ENCODE data around the gene SLC12A6. TPM values are rescaled to one million over a fixed set of nuclear protein-coding genes. Genes with fewer than 3 reads are reported as not detected.
A peak's percentile ranks its signal among the peaks of the same experiment; 100 is the strongest.
"Not testable (repeated sequence)": the region's sequence is repeated elsewhere in the genome, so short reads cannot be mapped to it uniquely, and the experiment has no call there.

The SLC12A6 gene
- 10 to 100 TPM; 40.5 to 46.0 TPM for total RNA-seq
- polyA plus RNA-seq, result 10 to 100 TPM; 14.8 to 20.0 TPM
- long read RNA-seq, donor 1, partial matches to known transcripts, result 4 of 11 reads
- long read RNA-seq, donor 1, other reads (novel, unspliced or antisense), result 6 of 11 reads
- long read RNA-seq, donor 2, full-length matches to known transcripts, result 1 of 18 reads
- long read RNA-seq, donor 2, partial matches to known transcripts, result 3 of 18 reads
- long read RNA-seq, donor 2, other reads (novel, unspliced or antisense), result 14 of 18 reads

DNA sequence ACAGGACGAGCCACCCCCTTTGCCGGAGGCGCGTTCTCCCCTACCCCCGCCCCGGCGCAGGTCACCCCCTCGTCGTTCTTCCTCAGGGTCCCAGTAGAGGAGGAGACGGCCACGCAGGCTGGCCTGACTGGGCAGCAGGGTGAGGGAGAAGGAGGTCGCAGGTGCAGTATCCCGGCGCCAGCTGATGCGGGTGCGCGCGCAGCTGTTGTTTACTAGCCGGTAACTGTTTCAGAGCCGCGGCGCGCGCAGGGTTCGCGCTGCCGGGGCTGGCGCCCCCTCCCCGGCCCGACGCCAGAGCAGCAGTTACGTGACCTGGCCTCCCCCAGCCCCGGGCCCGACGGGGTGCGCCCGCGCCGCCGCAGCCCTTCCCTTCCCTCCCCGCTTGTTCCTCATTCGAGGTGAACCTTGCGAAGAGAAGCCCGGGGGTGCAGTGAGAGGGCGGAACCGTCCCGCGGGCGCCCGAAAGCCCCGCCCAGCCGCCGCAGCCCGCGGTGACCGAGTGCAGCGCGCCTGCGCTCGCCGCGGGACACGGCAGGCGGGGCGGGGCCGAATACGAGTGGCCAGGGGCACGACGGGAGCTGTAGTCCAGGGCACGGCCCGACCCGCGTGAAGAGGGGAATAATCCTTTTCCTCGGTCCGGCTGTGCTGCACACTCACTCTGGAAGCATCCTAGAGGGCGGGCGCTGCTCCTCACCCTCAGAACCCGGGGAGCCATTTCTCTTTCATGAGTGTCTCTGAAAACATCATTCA, at the start of gene SLC12A6:
Gene SLC12A6 (minus strand): TSS at position 225 of the 750 bp plus-strand sequence. CDS start 1,101 bp downstream, outside the sequence.
- 0 to 1% methylated on average over 62 to 78 of the region's 78 CpGs for WGBS, 2 donors
- Histone ChIP-seq H3K4me3 (ENCODE audit: low read length in 2 of 2) (peak within 1 kb of the TSS; percentile 71 to 84), H3K9me3 (ENCODE audit: control insufficient read depth, low read length) (no peaks in the 10 kb centered on the region), H3K36me3 (ENCODE audit: control insufficient read depth in 1 of 2, insufficient read depth in 2 of 2, low read length in 1 of 2) (peaks cover 0 to 1% of the 10 kb centered on the region in 2 donors), H3K27ac (ENCODE audit: low read depth in 1 of 2, low read length in 2 of 2) (peak within 1 kb of the TSS in 1 of 2 donors; percentile 60), H3K4me1 (ENCODE audit: control insufficient read depth in 1 of 2, insufficient read depth in 2 of 2, low read length in 2 of 2) (no peaks in the 10 kb centered on the region), H3K27me3 (ENCODE audit: control insufficient read depth in 1 of 2, insufficient read depth in 2 of 2, low read length in 1 of 2) (no peaks in the 10 kb centered on the region)
- peak; percentile 95 to 97 for DNase-seq
- intact Hi-C loops (cut with DNase I), result loop anchor here in 1 of 2 donors (5.0 kb wide), 2 partner anchors 60 to 80 kb away; no protein-coding TSS in a partner anchor
- ATAC-seq (ENCODE audit: low FRiP score), result peak; percentile 96

DNA sequence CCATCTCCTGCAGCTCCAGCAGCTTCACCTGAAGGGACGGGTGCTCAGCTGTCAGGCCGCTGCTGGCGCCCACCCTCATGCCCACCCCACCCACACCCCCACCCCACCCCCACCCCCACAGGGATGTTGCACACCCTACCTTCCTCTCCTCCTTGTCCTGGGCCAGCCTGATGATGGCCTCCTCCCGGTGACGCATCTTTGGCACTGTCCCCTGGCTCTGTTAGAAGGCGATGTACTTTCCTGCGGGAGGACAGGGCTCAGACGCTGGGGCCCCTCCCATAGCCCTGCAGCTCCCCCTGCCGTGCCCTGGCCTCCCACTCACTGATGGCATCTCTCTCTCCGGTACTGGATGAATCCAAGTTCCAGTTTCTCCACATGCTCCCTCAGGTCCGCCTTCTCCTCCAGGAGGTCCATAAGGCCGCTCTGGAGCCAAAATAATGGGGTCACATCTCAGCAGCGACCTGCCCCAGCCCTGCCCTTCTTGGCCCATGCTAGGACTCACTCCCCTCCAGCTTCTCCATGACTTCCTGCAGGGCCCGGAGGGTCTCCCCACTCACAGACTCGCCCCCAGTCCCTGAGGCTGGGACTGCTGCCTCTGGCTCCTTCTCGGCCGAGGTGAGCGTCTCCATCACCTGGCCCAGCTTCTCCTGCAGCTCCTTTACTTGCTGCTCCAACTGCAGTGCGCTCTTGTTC, 44.4 kb upstream of the SLC12A6 start:
- WGBS, 2 donors, result no CpG with 5 or more reads among the region's 19 CpGs
- ATAC-seq (ENCODE audit: low FRiP score), result not testable (repeated sequence)

DNA sequence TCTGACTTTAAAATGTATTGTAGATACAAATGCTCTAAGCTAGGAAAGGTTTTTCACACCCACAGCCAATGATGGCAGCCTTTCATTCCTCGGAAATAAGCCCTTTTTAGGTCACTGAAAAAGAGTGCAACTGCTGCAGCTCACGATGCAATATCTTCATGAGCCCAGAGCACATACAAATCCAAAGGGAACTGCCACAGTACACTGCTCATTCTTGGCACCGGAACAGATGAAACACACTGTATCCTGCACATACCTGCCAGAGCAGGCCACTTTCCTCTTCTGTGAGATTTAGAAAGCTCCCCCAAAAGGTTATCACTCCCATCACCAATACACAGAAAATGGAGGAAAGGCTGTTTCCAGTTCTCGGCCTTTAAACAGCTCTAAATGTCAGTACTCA, 42.9 kb upstream of the SLC12A6 start:
- H3K36me3 ChIP-seq (ENCODE audit: control insufficient read depth in 1 of 2, insufficient read depth in 2 of 2, low read length in 1 of 2); H3K27me3 ChIP-seq (ENCODE audit: control insufficient read depth in 1 of 2, insufficient read depth in 2 of 2, low read length in 1 of 2); DNase-seq; ATAC-seq (ENCODE audit: low FRiP score); H3K27ac ChIP-seq (ENCODE audit: low read depth in 1 of 2, low read length in 2 of 2); H3K4me3 ChIP-seq (ENCODE audit: low read length in 2 of 2); H3K9me3 ChIP-seq (ENCODE audit: control insufficient read depth, low read length); intact Hi-C loops (cut with DNase I); H3K4me1 ChIP-seq (ENCODE audit: control insufficient read depth in 1 of 2, insufficient read depth in 2 of 2, low read length in 2 of 2): not testable (repeated sequence)
- 62 to 74% methylated on average over 4 of the region's 4 CpGs for WGBS, 2 donors

More for the DNA sequence above, 44.4 kb upstream of the SLC12A6 start:
- H3K9me3 ChIP-seq (ENCODE audit: control insufficient read depth, low read length); intact Hi-C loops (cut with DNase I); H3K27me3 ChIP-seq (ENCODE audit: control insufficient read depth in 1 of 2, insufficient read depth in 2 of 2, low read length in 1 of 2); DNase-seq; H3K4me1 ChIP-seq (ENCODE audit: control insufficient read depth in 1 of 2, insufficient read depth in 2 of 2, low read length in 2 of 2); H3K4me3 ChIP-seq (ENCODE audit: low read length in 2 of 2); H3K27ac ChIP-seq (ENCODE audit: low read depth in 1 of 2, low read length in 2 of 2); H3K36me3 ChIP-seq (ENCODE audit: control insufficient read depth in 1 of 2, insufficient read depth in 2 of 2, low read length in 1 of 2): not testable (repeated sequence)

DNA sequence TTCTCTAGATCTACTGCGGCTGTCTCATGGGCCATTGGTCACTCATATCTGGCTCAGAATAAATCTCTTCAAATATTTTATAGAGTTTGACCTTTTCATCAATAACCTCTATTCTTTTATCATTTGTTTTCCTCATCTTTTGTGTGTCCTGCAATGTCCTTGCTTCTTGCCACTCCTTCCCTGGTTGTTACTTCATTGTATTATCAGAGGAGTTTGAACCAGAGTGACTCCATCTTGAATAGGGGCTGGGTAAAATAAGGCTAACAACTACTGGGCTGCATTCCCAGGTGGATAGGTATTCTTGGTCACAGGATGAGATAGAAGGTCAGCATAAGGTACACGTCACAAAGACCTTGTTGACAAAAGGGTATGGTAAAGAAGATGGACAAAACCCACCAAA, 39.3 kb upstream of the SLC12A6 start:
- intact Hi-C loops (cut with DNase I), result no loop called here
- no peaks in the 10 kb centered on the region for H3K36me3 ChIP-seq (ENCODE audit: control insufficient read depth in 1 of 2, insufficient read depth in 2 of 2, low read length in 1 of 2)
- H3K4me1 ChIP-seq (ENCODE audit: control insufficient read depth in 1 of 2, insufficient read depth in 2 of 2, low read length in 2 of 2), result no peaks in the 10 kb centered on the region
- 96 to 100% methylated on average over 2 of the region's 2 CpGs for WGBS, 2 donors
- no peak overlapping the region for H3K27ac ChIP-seq (ENCODE audit: low read depth in 1 of 2, low read length in 2 of 2)
- no peak for ATAC-seq (ENCODE audit: low FRiP score)
- no peaks in the 10 kb centered on the region for H3K27me3 ChIP-seq (ENCODE audit: control insufficient read depth in 1 of 2, insufficient read depth in 2 of 2, low read length in 1 of 2)
- no peaks in the 10 kb centered on the region for H3K9me3 ChIP-seq (ENCODE audit: control insufficient read depth, low read length)
- no peak for DNase-seq
- H3K4me3 ChIP-seq (ENCODE audit: low read length in 2 of 2), result no peak overlapping the region

DNA sequence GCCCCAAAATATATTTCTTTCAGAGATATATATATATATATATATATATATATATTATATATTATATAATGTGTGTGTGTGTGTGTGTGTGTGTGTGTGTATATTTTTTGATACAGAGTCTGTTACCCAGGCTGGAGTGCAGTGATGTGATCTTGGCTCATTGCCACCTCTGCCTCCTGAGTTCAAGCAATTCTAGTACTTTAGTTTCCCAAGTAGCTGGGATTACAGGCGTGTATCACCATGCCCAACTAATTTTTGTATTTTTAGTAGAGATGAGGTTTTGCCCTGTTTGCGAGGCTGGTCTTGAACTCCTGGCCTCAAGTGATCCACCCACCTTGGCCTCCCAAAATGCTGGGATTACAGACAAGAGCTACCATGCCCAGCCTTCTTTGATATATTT, 38.0 kb upstream of the SLC12A6 start:
- WGBS, 2 donors, result 95 to 97% methylated on average over 2 of the region's 2 CpGs
- H3K4me1 ChIP-seq (ENCODE audit: control insufficient read depth in 1 of 2, insufficient read depth in 2 of 2, low read length in 2 of 2); H3K4me3 ChIP-seq (ENCODE audit: low read length in 2 of 2); H3K27ac ChIP-seq (ENCODE audit: low read depth in 1 of 2, low read length in 2 of 2); DNase-seq; H3K9me3 ChIP-seq (ENCODE audit: control insufficient read depth, low read length); H3K36me3 ChIP-seq (ENCODE audit: control insufficient read depth in 1 of 2, insufficient read depth in 2 of 2, low read length in 1 of 2); ATAC-seq (ENCODE audit: low FRiP score); intact Hi-C loops (cut with DNase I); H3K27me3 ChIP-seq (ENCODE audit: control insufficient read depth in 1 of 2, insufficient read depth in 2 of 2, low read length in 1 of 2): not testable (repeated sequence)

DNA sequence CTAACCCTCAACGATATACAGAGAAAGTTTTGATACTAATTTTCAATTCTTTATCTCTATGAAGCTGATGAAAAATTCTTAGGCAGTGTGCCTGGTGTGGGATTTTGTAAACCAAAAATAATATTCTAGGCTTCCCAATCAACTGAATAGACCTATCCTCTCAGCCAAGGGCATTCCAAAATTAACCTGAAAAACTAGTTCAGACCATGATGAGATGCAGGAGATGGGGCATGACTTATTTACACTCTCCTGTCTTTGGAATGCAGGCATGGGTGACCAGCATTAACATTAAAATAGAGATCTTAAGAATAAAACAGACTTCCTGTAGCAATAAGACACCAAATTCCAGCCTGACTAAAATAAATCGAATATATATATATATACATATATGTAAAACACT, 37.2 kb upstream of the SLC12A6 start:
- Histone ChIP-seq H3K4me3 (ENCODE audit: low read length in 2 of 2) (no peak overlapping the region), H3K4me1 (ENCODE audit: control insufficient read depth in 1 of 2, insufficient read depth in 2 of 2, low read length in 2 of 2) (no peaks in the 10 kb centered on the region), H3K27ac (ENCODE audit: low read depth in 1 of 2, low read length in 2 of 2) (no peak overlapping the region), H3K36me3 (ENCODE audit: control insufficient read depth in 1 of 2, insufficient read depth in 2 of 2, low read length in 1 of 2) (no peaks in the 10 kb centered on the region), H3K9me3 (ENCODE audit: control insufficient read depth, low read length) (no peaks in the 10 kb centered on the region), H3K27me3 (ENCODE audit: control insufficient read depth in 1 of 2, insufficient read depth in 2 of 2, low read length in 1 of 2) (no peaks in the 10 kb centered on the region)
- WGBS, 2 donors, result 44 to 60% methylated on average over 2 of the region's 2 CpGs
- ATAC-seq (ENCODE audit: low FRiP score), result no peak
- intact Hi-C loops (cut with DNase I), result no loop called here
- no peak for DNase-seq

DNA sequence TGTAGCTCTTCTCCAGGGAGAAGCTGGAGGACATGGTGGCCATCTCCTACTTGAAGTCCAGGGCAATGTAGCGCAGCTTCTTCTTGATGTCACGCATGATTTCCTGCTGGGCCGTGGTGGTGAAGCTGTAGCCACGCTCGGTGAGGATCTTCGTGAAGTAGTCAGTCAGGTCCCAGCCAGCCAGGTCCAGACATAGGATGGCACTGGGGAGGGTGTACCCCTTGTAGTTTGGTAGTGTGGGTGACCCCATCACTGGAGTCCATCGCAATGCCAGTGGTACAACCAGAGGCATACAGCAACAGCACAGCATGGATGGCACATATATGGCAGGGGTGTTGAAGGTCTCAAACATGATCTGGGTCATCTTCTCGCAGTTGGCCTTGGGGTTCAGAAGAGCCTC, 36.4 kb upstream of the SLC12A6 start:
- H3K9me3 ChIP-seq (ENCODE audit: control insufficient read depth, low read length), result no peaks in the 10 kb centered on the region
- H3K4me3 ChIP-seq (ENCODE audit: low read length in 2 of 2), result no peak overlapping the region
- H3K4me1 ChIP-seq (ENCODE audit: control insufficient read depth in 1 of 2, insufficient read depth in 2 of 2, low read length in 2 of 2), result no peaks in the 10 kb centered on the region
- DNase-seq (no peak), ATAC-seq (ENCODE audit: low FRiP score) (no peak)
- WGBS, 2 donors, result 89 to 98% methylated on average over 8 of the region's 8 CpGs
- no peaks in the 10 kb centered on the region for H3K27me3 ChIP-seq (ENCODE audit: control insufficient read depth in 1 of 2, insufficient read depth in 2 of 2, low read length in 1 of 2)
- H3K27ac ChIP-seq (ENCODE audit: low read depth in 1 of 2, low read length in 2 of 2), result no peak overlapping the region
- intact Hi-C loops (cut with DNase I), result no loop called here
- no peaks in the 10 kb centered on the region for H3K36me3 ChIP-seq (ENCODE audit: control insufficient read depth in 1 of 2, insufficient read depth in 2 of 2, low read length in 1 of 2)

DNA sequence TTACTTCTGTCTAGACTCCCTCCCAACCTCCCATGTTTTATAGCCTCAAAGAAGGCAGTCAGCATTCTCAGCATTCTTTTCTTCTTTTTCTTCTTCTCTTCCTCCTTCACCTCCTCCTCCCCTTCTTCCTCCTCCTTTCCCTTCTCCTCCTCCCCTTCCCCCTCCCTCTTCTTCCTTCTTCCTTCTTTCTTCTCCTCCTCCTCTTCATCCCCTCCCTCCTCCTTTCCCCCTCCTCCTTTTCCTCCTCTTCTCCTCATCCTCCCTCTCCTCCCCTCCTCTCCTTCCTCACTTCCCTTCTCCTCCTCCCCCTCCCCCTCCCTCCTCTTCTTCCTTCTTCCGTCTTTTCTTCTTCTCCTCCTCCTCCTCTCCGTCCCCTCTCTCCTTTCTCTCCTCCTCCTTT, 33.1 kb upstream of the SLC12A6 start:
- Histone ChIP-seq H3K9me3 (ENCODE audit: control insufficient read depth, low read length) (no peaks in the 10 kb centered on the region), H3K4me3 (ENCODE audit: low read length in 2 of 2) (no peak overlapping the region), H3K36me3 (ENCODE audit: control insufficient read depth in 1 of 2, insufficient read depth in 2 of 2, low read length in 1 of 2) (no peaks in the 10 kb centered on the region), H3K4me1 (ENCODE audit: control insufficient read depth in 1 of 2, insufficient read depth in 2 of 2, low read length in 2 of 2) (no peaks in the 10 kb centered on the region), H3K27me3 (ENCODE audit: control insufficient read depth in 1 of 2, insufficient read depth in 2 of 2, low read length in 1 of 2) (no peaks in the 10 kb centered on the region), H3K27ac (ENCODE audit: low read depth in 1 of 2, low read length in 2 of 2) (no peak overlapping the region)
- intact Hi-C loops (cut with DNase I), result no loop called here
- WGBS, 2 donors, result 54 to 60% methylated on average over 2 of the region's 2 CpGs
- DNase-seq (no peak), ATAC-seq (ENCODE audit: low FRiP score) (no peak)

Data from aorta (tissue), 5 donors.